ENCODE results near the gene AKAP1.

Gene AKAP1

GRCh38 chr17:57140316-57140715, 55.3 kb downstream of the AKAP1 start:
- H3K4me3 ChIP-seq (ENCODE audit: severe bottlenecking), result no peak overlapping the region
- H3K4me1 ChIP-seq (ENCODE audit: insufficient read depth, poor library complexity, severe bottlenecking), result no peaks in the 10 kb centered on the region
- no peak overlapping the region for H3K27ac ChIP-seq (ENCODE audit: poor library complexity, severe bottlenecking)
- ATAC-seq (ENCODE audit: low read depth) (no peak), DNase-seq (ENCODE audit: low spot score) (no peak)
- no peaks in the 10 kb centered on the region for H3K36me3 ChIP-seq (ENCODE audit: low read depth)
- H3K27me3 ChIP-seq (ENCODE audit: insufficient read depth, poor library complexity, severe bottlenecking), result no peaks in the 10 kb centered on the region
- TF ChIP-seq, protein P1, sequence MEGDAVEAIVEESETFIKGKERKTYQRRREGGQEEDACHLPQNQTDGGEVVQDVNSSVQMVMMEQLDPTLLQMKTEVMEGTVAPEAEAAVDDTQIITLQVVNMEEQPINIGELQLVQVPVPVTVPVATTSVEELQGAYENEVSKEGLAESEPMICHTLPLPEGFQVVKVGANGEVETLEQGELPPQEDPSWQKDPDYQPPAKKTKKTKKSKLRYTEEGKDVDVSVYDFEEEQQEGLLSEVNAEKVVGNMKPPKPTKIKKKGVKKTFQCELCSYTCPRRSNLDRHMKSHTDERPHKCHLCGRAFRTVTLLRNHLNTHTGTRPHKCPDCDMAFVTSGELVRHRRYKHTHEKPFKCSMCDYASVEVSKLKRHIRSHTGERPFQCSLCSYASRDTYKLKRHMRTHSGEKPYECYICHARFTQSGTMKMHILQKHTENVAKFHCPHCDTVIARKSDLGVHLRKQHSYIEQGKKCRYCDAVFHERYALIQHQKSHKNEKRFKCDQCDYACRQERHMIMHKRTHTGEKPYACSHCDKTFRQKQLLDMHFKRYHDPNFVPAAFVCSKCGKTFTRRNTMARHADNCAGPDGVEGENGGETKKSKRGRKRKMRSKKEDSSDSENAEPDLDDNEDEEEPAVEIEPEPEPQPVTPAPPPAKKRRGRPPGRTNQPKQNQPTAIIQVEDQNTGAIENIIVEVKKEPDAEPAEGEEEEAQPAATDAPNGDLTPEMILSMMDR (IDR thresholded peaks at IDR 0.05; ENCODE audit: poor library complexity, severe bottlenecking), result no peak
- no peaks in the 10 kb centered on the region for H3K9me3 ChIP-seq (ENCODE audit: severe bottlenecking)

- no peak for DNase-seq (ENCODE audit: low spot score)
Observed at GRCh38 chr17:57142925-57143324, 57.9 kb downstream of the AKAP1 start.

GRCh38 chr17:57143361-57143760, 58.3 kb downstream of the AKAP1 start:
- H3K27ac ChIP-seq (ENCODE audit: poor library complexity, severe bottlenecking), result no peak overlapping the region
- no peak for DNase-seq (ENCODE audit: low spot score)
- no peaks in the 10 kb centered on the region for H3K27me3 ChIP-seq (ENCODE audit: insufficient read depth, poor library complexity, severe bottlenecking)
- no peak overlapping the region for H3K4me3 ChIP-seq (ENCODE audit: severe bottlenecking)
- no peak for ATAC-seq (ENCODE audit: low read depth)
- no peaks in the 10 kb centered on the region for H3K9me3 ChIP-seq (ENCODE audit: severe bottlenecking)
- no peaks in the 10 kb centered on the region for H3K36me3 ChIP-seq (ENCODE audit: low read depth)
- H3K4me1 ChIP-seq (ENCODE audit: insufficient read depth, poor library complexity, severe bottlenecking), result no peaks in the 10 kb centered on the region
- TF ChIP-seq, protein P1 (IDR thresholded peaks at IDR 0.05; ENCODE audit: poor library complexity, severe bottlenecking), result no peak

More at GRCh38 chr17:57142925-57143324, 57.9 kb downstream of the AKAP1 start:
- no peaks in the 10 kb centered on the region for H3K36me3 ChIP-seq (ENCODE audit: low read depth)
- H3K9me3 ChIP-seq (ENCODE audit: severe bottlenecking), result no peaks in the 10 kb centered on the region
- no peak overlapping the region for H3K4me3 ChIP-seq (ENCODE audit: severe bottlenecking)
- no peaks in the 10 kb centered on the region for H3K4me1 ChIP-seq (ENCODE audit: insufficient read depth, poor library complexity, severe bottlenecking)
- TF ChIP-seq, protein P1 (IDR thresholded peaks at IDR 0.05; ENCODE audit: poor library complexity, severe bottlenecking), result no peak
- no peak for ATAC-seq (ENCODE audit: low read depth)
- H3K27me3 ChIP-seq (ENCODE audit: insufficient read depth, poor library complexity, severe bottlenecking), result no peaks in the 10 kb centered on the region
- no peak overlapping the region for H3K27ac ChIP-seq (ENCODE audit: poor library complexity, severe bottlenecking)

DNA sequence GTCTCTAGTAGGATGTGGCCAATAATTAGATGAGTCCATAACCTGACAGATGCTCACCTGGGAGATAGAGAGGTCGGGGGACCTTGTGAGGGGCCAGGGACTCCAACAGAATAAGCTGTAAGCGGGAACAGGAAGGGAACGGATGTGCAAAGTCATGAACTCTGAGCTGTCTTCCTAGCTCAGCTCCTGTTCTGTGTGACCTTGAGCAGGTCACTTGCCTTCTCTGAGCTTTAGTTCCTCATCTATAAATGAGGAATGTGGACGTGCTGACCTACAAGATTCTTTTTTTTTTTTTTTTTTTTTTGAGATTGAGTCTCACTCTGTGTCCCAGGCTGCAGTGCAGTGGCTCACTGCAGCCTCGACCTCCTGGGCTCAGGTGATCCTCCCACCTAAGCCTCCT, 58.9 kb downstream of the AKAP1 start:
- Histone ChIP-seq H3K4me1 (ENCODE audit: insufficient read depth, poor library complexity, severe bottlenecking) (no peaks in the 10 kb centered on the region), H3K9me3 (ENCODE audit: severe bottlenecking) (peaks cover 1% of the 10 kb centered on the region), H3K36me3 (ENCODE audit: low read depth) (no peaks in the 10 kb centered on the region), H3K27ac (ENCODE audit: poor library complexity, severe bottlenecking) (no peak overlapping the region), H3K27me3 (ENCODE audit: insufficient read depth, poor library complexity, severe bottlenecking) (no peaks in the 10 kb centered on the region), H3K4me3 (ENCODE audit: severe bottlenecking) (no peak overlapping the region)
- DNase-seq (ENCODE audit: low spot score) (no peak), ATAC-seq (ENCODE audit: low read depth) (no peak)
- TF ChIP-seq, protein P1 (IDR thresholded peaks at IDR 0.05; ENCODE audit: poor library complexity, severe bottlenecking), result no peak

GRCh38 chr17:57144567-57144966, 59.5 kb downstream of the AKAP1 start:
- H3K27ac ChIP-seq (ENCODE audit: poor library complexity, severe bottlenecking), result no peak overlapping the region
- TF ChIP-seq, protein P1 (IDR thresholded peaks at IDR 0.05; ENCODE audit: poor library complexity, severe bottlenecking), result no peak
- no peaks in the 10 kb centered on the region for H3K27me3 ChIP-seq (ENCODE audit: insufficient read depth, poor library complexity, severe bottlenecking)
- peaks cover 2% of the 10 kb centered on the region for H3K9me3 ChIP-seq (ENCODE audit: severe bottlenecking)
- H3K36me3 ChIP-seq (ENCODE audit: low read depth), result no peaks in the 10 kb centered on the region
- ATAC-seq (ENCODE audit: low read depth) (no peak), DNase-seq (ENCODE audit: low spot score) (no peak)
- no peaks in the 10 kb centered on the region for H3K4me1 ChIP-seq (ENCODE audit: insufficient read depth, poor library complexity, severe bottlenecking)
- H3K4me3 ChIP-seq (ENCODE audit: severe bottlenecking), result no peak overlapping the region
